Ishikawa (cell line): ENCODE data around the gene NUDT7.

ENCODE experiments used
- RAD21 ChIP-seq: IDR thresholded peaks from 2 replicates; pipeline ENCODE4 v1.6.1; 2012; ENCODE audit warnings: low read depth
- TCF12 ChIP-seq: IDR thresholded peaks from 2 replicates; pipeline ENCODE4 v1.6.1; 2012; ENCODE audit warnings: low read depth
- TF ChIP-seq, protein P1 (sequence below): IDR thresholded peaks from 2 replicates; pipeline ENCODE4 v1.6.1; 2012; ENCODE audit warnings: low read depth, mild to moderate bottlenecking

DNA sequence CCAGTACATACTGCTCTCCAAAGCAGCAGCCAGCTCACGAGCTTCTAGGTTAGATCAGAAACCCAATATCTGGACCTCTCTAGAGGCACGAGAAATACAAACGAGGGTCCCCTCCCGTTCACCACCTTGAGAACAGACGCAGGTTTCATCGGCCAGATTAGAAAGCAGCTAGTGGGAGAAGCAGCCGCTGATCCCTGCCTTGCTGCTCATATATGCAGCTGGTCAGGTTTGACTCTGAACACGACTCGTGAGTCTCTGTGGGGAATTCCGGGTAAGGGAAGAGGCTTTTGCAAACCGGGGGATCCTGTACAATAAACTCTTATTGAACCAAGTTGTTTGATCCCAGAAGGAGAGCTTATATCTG is 67.7 kb downstream of the NUDT7 start:
- no peak for TF ChIP-seq RAD21
- TF ChIP-seq, protein P1, sequence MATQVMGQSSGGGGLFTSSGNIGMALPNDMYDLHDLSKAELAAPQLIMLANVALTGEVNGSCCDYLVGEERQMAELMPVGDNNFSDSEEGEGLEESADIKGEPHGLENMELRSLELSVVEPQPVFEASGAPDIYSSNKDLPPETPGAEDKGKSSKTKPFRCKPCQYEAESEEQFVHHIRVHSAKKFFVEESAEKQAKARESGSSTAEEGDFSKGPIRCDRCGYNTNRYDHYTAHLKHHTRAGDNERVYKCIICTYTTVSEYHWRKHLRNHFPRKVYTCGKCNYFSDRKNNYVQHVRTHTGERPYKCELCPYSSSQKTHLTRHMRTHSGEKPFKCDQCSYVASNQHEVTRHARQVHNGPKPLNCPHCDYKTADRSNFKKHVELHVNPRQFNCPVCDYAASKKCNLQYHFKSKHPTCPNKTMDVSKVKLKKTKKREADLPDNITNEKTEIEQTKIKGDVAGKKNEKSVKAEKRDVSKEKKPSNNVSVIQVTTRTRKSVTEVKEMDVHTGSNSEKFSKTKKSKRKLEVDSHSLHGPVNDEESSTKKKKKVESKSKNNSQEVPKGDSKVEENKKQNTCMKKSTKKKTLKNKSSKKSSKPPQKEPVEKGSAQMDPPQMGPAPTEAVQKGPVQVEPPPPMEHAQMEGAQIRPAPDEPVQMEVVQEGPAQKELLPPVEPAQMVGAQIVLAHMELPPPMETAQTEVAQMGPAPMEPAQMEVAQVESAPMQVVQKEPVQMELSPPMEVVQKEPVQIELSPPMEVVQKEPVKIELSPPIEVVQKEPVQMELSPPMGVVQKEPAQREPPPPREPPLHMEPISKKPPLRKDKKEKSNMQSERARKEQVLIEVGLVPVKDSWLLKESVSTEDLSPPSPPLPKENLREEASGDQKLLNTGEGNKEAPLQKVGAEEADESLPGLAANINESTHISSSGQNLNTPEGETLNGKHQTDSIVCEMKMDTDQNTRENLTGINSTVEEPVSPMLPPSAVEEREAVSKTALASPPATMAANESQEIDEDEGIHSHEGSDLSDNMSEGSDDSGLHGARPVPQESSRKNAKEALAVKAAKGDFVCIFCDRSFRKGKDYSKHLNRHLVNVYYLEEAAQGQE = no peak
- TF ChIP-seq TCF12 = no peak
